Measurements from ENCODE around the gene TBKBP1. TPM values are rescaled to one million over a fixed set of nuclear protein-coding genes. Genes with fewer than 3 reads are reported as not detected.

Gene TBKBP1
- total RNA-seq, 1 donor from 2014 or later, result 18.3 TPM

DNA sequence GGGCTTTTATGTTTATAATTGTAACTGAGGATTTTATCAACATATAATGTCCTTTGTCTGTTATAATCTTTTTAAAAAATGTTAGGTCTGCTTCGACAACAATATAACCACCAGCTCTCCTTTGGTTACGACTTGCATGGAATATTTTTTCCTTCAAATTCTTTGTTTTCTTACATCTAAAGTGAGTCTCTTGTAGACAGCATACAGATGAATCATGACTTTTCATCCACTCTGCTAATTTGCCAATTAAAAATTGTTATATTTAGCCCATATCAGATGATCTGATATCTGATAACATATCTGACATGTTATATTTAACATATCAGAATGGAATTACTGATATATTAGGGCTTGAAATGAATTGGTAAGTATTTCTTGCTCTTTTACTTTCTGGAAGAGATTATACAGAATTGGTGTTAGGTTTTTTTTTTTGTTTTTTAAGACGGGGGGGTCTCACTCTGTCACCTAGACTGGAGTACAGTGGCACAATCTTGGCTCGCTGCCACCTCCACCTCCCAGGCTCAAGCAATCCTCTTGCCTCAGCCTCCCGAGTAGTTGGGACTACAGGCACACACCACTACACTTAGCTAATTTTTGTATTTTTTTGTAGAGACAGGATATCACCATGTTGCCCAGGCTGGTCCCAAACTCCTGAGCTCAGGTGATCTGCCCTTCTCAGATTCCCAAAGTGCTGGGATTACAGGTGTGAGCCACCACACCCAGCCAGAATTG is 66.6 kb downstream of the TBKBP1 start:
- peaks cover 18% of the 10 kb centered on the region for H3K9me3 Mint-ChIP-seq
- no peak for TF ChIP-seq CTCF (conservative IDR thresholded peaks at IDR 0.05)
- no peaks in the 10 kb centered on the region for H3K36me3 Mint-ChIP-seq (ENCODE audit: low read depth)
- no peak overlapping the region for H3K27ac Mint-ChIP-seq (ENCODE audit: unreplicated experiment)
- no peak for DNase-seq (ENCODE audit: low read depth, low spot score)
- H3K4me1 Mint-ChIP-seq, result no peaks in the 10 kb centered on the region
- H3K27me3 Mint-ChIP-seq (ENCODE audit: low read depth), result peaks cover 69% of the 10 kb centered on the region
- H3K4me3 Mint-ChIP-seq, result no peak overlapping the region

Other genes with a start within 250 kb of the TBKBP1 start
- gene NPEPPS, start 163.1 kb upstream of the TBKBP1 start, total RNA-seq, result 136 and 138 TPM in 2 replicates
- gene KPNB1, start 44.2 kb upstream of the TBKBP1 start, total RNA-seq, result 642 and 671 TPM in 2 replicates
- gene TBX21, start 39.1 kb downstream of the TBKBP1 start, total RNA-seq, result not detected in 2 replicates
- gene OSBPL7, start 127.6 kb downstream of the TBKBP1 start, total RNA-seq, result 14.3 and 14.6 TPM in 2 replicates
- gene MRPL10, start 137.4 kb downstream of the TBKBP1 start, total RNA-seq, result 50.0 and 55.3 TPM in 2 replicates
- 0.84 and 1.4 TPM in 2 replicates for gene LRRC46, start 137.5 kb downstream of the TBKBP1 start, total RNA-seq
- 32.7 and 37.8 TPM in 2 replicates for gene SCRN2, start 147.1 kb downstream of the TBKBP1 start, total RNA-seq
- 0.16 and 0.25 TPM in 2 replicates for gene SP6, start 157.0 kb downstream of the TBKBP1 start, total RNA-seq
- gene SP2, start 202.1 kb downstream of the TBKBP1 start, total RNA-seq, result 22.4 and 23.2 TPM in 2 replicates
- gene PNPO, start 247.4 kb downstream of the TBKBP1 start, total RNA-seq, result 7.1 and 7.5 TPM in 2 replicates

Data from neural crest cell (in vitro differentiated cells).